ENCODE measurements around the gene TNS1. TPM values are rescaled to one million over a fixed set of nuclear protein-coding genes. Genes with fewer than 3 reads are reported as not detected.

TNS1 gene
- total and polyA plus RNA-seq, 4 donors = 67.0 to 377 (median 208) TPM

- H3K36me3 ChIP-seq (ENCODE audit: control insufficient read depth in 4 of 4, insufficient read depth in 4 of 4, low read length in 4 of 4) = peaks cover 0 to 23% (median 8%) of the 10 kb centered on the region in 4 donors
- ATAC-seq (ENCODE audit: insufficient read depth, low FRiP score) = no peak
- H3K4me1 ChIP-seq (ENCODE audit: control insufficient read depth in 5 of 5, insufficient read depth in 5 of 5, low read length in 5 of 5) = peaks cover 0 to 15% (median 9%) of the 10 kb centered on the region in 5 donors
- H3K27me3 ChIP-seq (ENCODE audit: control insufficient read depth in 3 of 3, insufficient read depth in 3 of 3, low read length in 2 of 3) = no peaks in the 10 kb centered on the region
- 75 to 86% methylated on average over 9 of the region's 9 CpGs for WGBS, 2 donors
- no peak for DNase-seq
- peak overlapping the region; percentile 42 to 78 for H3K27ac ChIP-seq (ENCODE audit: low read depth in 1 of 2, low read length in 1 of 2)
- H3K4me3 ChIP-seq = no peak overlapping the region
- no peak for TF ChIP-seq CTCF (IDR thresholded peaks at IDR 0.05; ENCODE audit: control extremely low read depth, extremely low read depth)
- no peaks in the 10 kb centered on the region for H3K9me3 ChIP-seq (ENCODE audit: control insufficient read depth in 4 of 4, insufficient read depth in 3 of 4, low read length in 3 of 4)
- no peak overlapping the region for H3K9ac ChIP-seq (ENCODE audit: insufficient read depth in 1 of 2, low read length in 2 of 2)
Observed at GRCh38 chr2:217989221-217989948, 13.4 kb downstream of the TNS1 start.

DNA sequence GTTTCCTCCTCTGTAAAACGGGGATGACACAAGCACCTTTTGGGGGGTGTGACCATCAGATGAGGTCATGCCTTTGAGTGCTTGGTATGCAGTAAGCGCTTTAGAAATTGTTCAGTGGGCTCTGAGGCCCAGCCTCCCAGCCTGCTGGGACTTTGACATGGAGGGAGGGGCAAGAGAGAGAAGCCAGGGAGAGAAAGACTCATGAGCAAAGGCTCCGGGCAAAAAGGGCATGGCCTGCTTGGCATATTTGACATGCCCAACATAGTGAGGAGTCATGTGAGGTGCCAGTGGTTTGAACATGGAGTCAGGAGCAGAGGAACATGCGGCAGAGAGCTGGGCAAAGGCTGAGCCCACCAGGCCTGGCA, 14.0 kb downstream of the TNS1 start:
- 45 to 55% methylated on average over 4 of the region's 4 CpGs for WGBS, 2 donors
- TF ChIP-seq CTCF (IDR thresholded peaks at IDR 0.05; ENCODE audit: control extremely low read depth, extremely low read depth) = no peak
- H3K36me3 ChIP-seq (ENCODE audit: control insufficient read depth in 4 of 4, insufficient read depth in 4 of 4, low read length in 4 of 4) = peaks cover 0 to 23% (median 9%) of the 10 kb centered on the region in 4 donors
- H3K27ac ChIP-seq (ENCODE audit: low read depth in 1 of 2, low read length in 1 of 2) = peak overlapping the region; percentile 42 to 78
- DNase-seq (no peak), ATAC-seq (ENCODE audit: insufficient read depth, low FRiP score) (no peak)
- no peak overlapping the region for H3K4me3 ChIP-seq
- peaks cover 0 to 14% (median 9%) of the 10 kb centered on the region in 5 donors for H3K4me1 ChIP-seq (ENCODE audit: control insufficient read depth in 5 of 5, insufficient read depth in 5 of 5, low read length in 5 of 5)
- H3K27me3 ChIP-seq (ENCODE audit: control insufficient read depth in 3 of 3, insufficient read depth in 3 of 3, low read length in 2 of 3) = no peaks in the 10 kb centered on the region
- H3K9ac ChIP-seq (ENCODE audit: insufficient read depth in 1 of 2, low read length in 2 of 2) = peak overlapping the region in 1 of 2 donors; percentile 51
- H3K9me3 ChIP-seq (ENCODE audit: control insufficient read depth in 4 of 4, insufficient read depth in 3 of 4, low read length in 3 of 4) = no peaks in the 10 kb centered on the region

DNA sequence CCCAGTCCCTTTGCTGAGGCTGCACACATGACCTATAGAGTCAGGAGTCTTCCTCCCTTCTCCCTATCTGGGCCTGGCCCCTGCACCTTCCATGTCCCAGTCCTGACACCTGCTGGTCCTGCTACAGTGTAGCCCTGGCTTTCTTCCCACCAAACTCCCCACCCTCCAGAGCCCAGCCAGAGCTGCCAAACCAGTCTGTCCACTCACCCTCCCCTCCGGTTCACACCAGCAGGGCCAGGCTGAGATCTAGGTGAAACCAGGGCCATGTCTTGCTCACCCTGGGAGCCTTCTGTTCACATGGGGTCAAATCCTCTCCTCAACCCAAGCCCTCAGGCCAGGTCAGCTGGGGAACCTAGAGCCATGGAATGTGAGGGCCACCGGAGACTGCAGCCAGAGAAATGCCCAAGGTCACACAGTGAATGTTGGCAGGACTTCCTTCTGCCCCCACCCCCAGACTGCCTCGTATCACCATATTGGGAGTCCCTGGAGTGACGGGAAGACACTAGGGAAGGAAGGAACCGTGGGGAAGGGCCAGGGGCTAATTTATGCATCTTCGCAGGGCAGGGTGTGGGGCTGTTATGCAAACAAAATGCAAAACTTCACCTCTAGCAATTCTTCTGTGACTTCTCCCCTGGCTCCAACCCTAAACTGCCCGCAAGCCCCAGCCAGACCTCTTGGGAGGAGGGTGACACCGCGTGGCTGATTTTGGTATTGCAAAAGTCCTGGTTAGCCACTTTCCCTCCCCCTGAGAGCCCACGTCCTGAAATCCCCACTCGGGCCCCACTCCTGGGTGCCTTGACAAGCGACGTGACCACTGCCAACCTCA, 14.6 kb downstream of the TNS1 start:
- TF ChIP-seq CTCF (IDR thresholded peaks at IDR 0.05; ENCODE audit: control extremely low read depth, extremely low read depth) = peak; percentile 72
- DNase-seq = peak; percentile 87 to 92 (median 87)
- Histone ChIP-seq H3K27ac (ENCODE audit: low read depth in 1 of 2, low read length in 1 of 2) (peak overlapping the region; percentile 42 to 78), H3K36me3 (ENCODE audit: control insufficient read depth in 4 of 4, insufficient read depth in 4 of 4, low read length in 4 of 4) (peaks cover 0 to 23% (median 11%) of the 10 kb centered on the region in 4 donors), H3K4me3 (no peak overlapping the region), H3K27me3 (ENCODE audit: control insufficient read depth in 3 of 3, insufficient read depth in 3 of 3, low read length in 2 of 3) (no peaks in the 10 kb centered on the region), H3K9me3 (ENCODE audit: control insufficient read depth in 4 of 4, insufficient read depth in 3 of 4, low read length in 3 of 4) (no peaks in the 10 kb centered on the region), H3K4me1 (ENCODE audit: control insufficient read depth in 5 of 5, insufficient read depth in 5 of 5, low read length in 5 of 5) (peaks cover 0 to 14% (median 9%) of the 10 kb centered on the region in 5 donors), H3K9ac (ENCODE audit: insufficient read depth in 1 of 2, low read length in 2 of 2) (peak overlapping the region in 1 of 2 donors; percentile 70)
- WGBS, 2 donors = 11 to 22% methylated on average over 13 of the region's 13 CpGs
- peak; percentile 85 for ATAC-seq (ENCODE audit: insufficient read depth, low FRiP score)
